IPS DF 4.7 (cell line): Measurements from ENCODE around the gene MYO1E.
"Not testable (repeated sequence)": the region's sequence is repeated elsewhere in the genome, so short reads cannot be mapped to it uniquely, and the experiment has no call there.

Experiments used
- DNase-seq: peaks from one replicate; pipeline ENCODE4 v3.0.0-alpha.2; 2013; ENCODE audit warnings: low spot score; ENCODE audit errors: extremely low read depth

The MYO1E gene

DNA sequence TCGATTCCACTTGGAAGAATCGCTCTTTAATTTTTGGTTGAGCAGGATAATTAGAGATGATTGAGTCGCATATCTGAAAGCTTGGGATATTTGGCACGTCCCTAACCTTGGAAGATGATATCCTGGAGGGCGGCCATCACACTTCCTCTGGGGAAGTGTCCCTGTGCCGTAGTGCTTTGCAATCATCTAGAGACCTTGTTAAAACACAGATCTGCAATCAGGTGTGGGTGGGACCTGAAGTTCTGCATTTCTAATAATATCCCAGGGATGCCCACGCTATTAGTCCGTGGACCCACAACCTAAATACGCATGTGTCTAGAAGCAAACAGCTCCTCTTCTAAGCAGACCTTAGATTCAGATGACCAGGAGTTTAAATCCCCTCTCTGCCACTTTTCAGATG is 20.5 kb downstream of the MYO1E start:
- DNase-seq = no peak

DNA sequence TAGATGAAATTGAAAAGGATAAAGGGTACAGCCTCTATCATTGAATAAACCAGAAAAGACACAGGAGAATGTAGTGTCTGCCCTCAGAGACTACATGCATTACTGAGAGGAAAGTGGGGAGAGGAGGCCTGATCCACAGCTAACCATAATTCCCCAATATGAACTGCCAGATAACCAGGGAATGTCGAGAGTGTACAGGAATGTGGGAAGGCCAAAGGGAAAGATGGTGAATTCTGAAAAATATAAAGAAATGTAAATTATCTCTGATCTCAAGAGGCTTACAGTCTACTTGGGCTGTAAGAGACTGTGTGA is 22.3 kb downstream of the MYO1E start:
- DNase-seq = no peak

DNA sequence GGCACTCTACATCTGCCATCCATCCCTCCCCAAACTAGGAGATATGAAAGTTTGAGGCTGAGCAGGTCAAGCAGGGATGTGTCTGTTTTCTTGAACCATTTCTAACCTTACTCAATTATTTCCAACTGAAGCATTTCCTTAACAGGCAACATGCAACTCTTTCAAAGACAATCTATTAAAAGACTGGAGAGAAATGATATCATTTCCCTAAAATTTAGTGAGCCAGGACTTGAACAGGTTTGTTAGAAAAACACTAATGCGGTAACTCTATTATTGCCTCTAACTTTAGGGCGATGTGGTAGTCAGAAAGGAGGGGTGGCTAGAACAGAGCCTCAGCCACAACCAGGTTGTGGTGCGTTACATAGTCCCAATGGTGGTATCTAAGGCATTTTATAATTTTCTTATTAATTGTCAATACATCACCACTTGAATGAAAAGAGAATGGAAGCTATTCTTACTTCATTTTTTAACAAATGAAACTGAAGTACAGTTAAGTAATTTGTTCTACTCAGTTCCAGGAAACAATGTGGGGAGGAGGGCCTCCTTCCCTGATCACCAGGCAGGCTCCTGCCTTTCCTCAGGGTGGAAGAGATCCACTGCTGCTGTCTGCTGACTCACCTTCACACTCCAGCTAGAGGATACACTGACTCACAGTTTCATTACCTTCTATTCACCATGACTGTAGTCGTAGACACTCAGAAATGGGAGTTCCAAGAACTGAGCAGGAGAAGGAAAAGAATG is 22.8 kb downstream of the MYO1E start:
- DNase-seq = no peak

DNA sequence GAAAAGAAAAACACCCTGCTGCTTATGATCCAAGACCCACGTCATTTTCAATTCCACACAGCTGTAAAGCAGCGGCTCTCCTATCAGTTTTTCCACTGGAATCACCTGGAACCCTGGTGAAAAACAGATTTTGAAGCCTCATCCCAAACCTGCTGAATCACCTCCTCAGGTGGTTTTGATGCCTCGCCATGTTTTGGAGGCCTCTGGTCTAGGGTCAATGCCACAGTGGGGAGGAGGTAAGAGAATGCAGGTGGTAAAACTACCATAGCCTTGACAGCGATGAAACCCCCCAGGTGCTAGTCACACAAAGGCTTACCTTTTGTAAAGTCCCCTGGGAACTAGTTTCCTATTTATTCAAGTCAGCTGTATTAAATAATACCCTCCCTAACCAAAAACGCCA is 24.8 kb downstream of the MYO1E start:
- DNase-seq = no peak

DNA sequence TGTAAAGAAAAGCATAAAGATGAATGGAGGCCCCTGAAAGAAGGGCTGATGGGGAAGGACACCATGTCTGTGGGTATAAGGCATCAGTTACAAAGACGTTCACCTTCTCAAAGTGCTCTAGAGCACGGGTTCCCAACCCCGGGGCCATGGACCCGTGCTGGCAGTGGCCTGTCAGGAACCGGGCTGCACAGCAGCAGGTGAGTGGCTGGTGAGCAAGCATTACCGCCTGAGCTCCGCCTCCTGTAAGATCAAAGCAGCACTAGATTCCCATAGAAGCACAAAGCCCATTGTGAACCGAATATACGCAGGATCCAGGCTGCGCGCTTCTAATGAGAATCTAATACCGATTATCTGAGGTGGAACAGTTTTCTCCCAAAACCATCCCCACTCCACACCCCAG is 25.7 kb downstream of the MYO1E start:
- DNase-seq = no peak

DNA sequence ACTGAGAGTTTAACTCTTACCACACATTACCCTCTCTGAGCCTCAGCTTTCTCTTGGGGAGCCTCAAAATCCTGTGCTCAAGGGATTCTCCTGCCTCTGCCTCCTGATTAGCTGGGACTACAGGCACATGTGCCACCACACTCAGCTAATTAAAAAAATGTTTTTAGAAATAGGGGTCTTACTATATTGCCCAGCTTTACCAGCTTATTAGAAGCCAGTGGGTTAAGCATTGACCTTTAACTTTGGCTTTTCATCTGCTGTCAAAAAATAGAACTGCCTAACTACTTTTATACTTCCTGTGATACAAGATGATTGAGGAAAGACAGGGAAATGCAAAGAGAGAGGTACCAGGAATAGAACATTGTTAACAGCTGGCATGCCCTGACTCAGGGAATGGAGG is 27.3 kb downstream of the MYO1E start:
- DNase-seq = no peak

DNA sequence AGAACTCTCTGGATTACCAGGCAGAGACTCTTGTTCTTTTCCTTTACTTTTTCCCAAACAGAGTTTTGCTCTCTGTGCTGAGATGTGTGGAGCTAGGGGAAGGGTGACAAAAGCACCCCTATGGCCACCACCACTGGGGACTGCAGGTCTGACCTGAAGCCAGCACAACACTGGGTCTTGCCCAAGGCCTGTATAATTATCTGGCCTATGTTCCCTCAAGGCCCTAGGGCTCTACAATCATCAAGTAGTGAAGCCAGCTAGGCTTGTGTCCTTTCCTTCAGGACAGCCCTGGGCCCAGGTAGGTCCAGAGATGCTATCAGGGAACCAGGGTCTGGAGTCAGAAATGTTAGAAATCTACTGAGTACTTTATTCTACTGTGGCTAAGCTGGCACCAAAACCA is 28.4 kb downstream of the MYO1E start:
- no peak for DNase-seq

DNA sequence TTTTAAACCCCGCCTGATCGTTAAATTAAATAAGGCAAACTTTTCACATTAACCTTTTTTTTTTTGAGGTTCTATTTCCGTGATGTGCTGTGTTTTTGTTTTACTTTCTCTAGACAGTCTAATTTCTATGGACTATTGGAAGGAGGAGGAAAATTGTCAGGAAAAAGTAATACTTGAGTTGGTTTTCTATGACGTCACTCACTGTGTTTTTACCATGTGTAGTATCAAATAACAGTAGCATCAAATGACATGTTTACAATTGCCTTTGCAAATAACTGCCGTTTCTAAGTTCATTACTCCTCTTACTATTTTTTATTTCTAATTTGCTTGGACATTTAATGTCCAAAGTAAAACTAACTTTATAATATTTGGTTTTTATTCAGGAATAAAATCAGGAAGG is 32.3 kb downstream of the MYO1E start:
- no peak for DNase-seq

DNA sequence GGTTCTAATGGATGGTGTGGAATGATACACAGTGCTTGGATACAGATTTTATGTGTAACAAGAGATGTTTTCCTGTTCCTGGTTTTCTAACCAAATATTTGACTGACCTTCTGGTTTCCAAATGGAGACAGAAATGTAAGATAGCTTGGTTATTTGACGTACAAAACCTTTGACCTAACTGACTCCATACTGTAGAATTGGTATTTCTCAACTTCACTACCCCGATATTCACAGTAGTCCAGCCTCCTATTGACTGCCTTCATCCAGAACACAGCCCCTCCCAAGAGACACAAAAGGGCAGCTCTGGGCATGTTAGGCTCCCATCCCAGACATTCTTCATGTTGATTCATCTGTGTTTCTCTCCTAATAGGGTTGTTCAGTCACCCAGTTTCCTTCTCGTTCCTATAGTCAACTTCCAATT is 33.4 kb downstream of the MYO1E start:
- no peak for DNase-seq

DNA sequence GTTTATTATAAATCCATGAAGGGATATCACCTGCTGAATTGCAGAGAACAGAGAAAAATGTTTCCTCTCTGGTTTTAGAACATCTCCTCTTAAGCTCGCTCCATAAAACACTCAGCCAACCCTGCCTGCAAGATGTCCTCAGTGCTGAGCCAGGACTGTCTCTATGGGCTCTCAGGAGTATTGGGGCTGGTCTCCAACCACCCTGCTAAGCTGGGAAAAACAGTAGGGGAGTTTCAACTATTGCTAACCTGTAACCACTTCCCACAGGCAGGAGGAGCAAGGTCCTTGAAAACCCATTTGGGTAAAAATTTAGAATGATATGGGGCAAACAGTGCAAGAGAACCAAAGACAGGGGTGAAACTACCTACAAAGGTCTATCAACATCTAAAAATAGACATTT is 34.3 kb downstream of the MYO1E start:
- DNase-seq = no peak

DNA sequence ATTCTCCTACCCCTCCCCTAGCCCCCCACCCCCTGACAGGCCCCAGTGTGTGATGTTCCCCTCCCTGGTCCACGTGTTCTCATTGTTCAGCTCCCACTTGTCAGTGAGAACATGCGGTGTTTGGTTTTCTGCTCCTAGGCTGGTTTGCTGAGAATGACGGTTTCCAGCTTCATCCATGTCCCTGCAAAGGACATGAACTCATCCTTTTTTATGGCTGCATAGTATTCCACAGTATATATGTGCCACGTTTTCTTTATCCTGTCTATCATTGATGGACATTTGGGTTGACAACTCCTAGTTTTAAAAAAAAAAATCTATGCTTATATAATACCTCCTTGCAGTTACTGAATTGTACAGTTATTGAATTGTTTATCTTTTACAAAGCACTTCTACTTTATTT is 35.9 kb downstream of the MYO1E start:
- DNase-seq = not testable (repeated sequence)

DNA sequence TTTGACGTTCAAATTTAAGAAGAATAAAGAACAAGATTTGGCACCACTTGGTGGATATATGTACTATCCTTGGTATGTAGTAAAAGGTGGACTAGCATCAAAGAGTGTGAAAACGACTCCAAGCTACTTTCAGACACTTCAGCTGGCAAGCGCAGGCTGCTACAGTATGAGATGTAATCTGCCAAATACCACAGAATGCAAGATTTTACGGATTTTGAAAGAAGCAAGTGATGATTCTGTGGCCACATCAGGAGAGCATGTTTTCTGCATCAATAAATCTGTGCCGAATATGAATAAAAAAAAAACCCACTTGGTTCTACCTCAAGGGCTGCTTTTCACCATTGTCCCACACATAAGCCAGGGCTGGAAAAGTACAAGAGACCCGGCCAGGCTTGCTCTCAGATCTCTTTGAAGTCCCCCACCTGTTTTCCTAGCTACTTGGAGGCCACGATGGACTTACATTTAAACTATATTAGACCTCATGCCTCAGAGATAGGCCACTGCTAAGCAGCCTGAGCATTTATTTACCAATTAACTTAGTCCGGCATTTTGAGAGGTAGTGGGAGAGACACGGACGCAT is 37.4 kb downstream of the MYO1E start:
- no peak for DNase-seq

DNA sequence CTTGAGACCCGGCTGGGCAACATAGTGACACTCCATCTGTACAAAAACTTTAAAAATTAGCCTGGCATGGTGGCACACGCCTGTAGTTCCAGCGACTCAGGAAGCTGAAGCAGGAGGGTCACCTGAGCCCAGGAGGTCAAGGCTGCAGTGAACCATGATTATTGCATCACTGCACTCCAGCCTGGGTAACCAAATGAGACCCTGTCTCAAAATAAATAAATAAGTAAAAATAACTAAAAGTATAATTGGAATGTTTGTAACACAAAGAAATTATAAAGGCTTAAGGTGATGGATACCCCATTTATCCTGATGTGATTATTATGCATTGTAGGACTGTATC is 38.6 kb downstream of the MYO1E start:
- no peak for DNase-seq

DNA sequence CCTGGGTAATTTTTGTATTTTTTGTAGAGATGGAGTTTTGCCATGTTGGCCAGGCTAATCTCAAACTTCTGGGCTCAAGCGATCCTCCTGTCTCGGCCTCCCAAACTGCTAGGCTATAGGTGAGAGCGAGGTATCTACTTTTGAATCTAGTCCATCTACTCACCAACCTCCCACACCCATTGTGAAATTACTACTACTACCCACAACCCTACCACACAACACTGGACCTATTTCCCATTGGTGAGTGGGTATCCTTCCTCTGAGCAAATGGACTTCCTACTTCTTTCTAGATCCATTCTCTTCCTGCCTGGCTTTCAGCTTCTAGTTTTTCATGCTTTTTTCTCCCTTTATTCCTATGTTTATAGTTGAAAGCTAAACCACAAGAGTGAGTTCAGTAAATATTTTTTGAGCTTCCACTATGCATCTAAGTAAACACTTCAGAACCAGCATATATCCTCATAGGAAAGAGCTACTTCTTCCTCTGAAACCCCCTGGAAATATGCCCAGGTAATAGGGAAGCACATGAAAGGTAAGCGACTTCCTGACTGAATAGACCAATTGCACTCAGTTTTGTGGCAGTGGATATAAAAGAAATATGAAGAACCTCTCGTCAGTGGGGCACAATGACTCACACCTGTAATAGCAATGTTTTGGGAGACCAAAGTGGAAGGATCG is 39.1 kb downstream of the MYO1E start:
- no peak for DNase-seq

DNA sequence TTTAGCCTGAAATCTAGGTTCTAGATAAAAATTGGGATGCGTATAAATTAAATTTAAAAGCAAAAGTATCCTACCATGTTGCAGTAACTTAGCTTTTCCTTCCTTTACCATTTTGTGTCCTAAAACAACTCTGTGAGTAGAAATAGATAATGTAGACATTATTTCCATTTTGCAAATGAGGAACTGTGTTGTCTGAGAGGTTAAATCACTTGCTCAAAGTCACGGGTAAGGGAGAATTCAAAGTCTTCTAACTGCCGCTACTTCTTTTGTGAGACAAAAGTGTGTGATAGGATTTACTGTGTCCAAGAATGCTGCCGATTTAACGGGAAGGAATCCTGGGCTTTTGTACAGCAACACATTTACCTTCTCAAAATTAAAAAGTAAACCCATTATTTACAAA is 40.7 kb downstream of the MYO1E start:
- no peak for DNase-seq

DNA sequence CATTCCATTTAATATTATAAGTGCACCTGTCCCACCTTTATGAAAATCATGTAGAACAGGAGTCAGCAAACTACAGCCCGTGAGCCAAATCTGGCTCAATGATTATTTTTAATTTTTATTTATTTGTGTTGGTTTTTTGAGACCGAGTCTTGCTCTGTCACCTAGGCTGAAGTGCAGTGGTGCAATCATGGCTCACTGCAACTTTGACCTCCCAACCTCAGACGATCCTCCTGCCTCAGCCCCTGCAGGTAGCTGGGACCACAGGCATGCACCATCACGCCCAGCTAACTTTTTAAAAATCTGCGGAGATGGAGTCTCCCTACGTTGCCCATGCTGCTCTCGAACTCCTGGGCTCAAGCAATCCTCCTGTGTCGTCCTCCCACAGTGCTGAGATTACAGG is 42.0 kb downstream of the MYO1E start:
- no peak for DNase-seq

DNA sequence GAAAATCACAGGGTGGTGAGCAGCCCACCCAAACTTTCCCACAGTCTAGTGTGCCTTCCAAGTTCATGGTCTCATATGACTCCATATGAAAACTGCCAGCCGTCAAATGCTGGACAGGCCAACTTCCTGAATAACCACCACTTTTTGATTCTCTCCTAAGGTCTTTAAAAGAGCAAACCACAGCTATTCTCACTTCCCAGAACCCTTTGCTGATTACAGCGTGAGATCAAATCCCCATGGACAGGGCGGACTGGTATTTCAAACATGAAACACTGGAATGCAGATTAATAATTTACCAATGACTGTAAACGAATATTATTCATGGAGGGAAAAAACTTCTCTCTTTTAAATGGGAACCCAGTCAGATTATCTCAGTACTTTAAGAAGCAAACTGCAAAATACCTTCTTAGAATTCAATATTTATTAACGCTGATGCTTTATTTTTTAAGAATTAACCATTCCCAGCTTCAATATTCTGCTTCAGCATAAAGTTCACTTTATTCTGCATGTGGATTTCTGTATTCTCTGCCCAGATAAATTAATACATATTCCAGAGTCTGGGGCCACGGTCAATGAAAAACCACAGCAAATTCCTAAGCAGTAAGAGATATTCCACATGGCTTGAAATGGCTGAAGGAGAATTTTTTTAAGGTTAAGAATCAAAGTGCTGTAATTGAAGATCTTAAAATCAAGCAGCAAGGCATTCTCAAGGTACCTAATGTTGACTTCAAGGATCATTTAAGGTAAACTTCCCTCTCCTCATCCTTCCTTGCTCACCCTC is 42.9 kb downstream of the MYO1E start:
- no peak for DNase-seq

DNA sequence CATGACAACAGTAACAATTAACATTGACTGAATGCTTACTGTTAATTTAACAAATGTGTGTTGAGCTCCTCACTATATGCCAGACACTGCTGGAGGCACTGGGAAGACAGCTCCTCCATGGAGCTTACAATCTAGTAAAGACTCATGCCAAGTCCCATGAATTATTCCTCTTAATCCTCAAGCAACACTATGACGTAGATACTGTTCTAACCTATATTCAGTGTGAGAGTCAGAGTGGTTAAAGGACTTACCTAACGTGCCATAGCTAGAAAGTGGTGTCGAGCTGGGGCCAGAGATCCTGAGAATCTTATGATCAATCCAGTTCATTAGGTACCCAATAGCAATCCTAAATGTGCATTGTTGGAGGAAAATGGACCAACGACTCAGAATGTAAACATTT is 43.6 kb downstream of the MYO1E start:
- DNase-seq = no peak

DNA sequence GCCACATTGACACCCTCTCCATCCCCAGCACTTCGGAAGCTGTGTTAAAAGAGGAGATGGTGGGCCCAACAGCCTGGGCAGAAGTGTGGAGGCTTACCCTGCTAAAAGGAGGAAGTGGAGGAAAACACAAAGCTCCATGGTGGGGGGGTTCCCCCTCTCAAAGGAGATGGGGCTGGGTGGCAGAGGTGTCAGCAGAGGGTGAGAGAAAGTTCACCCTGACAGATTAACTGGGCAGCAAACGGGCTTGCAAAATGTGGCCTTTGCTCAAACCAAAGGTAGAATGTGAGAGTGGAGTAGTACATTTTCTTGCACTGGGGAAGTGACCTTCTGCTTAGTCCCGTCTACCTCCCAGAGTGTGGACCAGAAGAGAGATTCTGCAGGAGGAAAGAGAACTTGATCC is 44.7 kb downstream of the MYO1E start:
- no peak for DNase-seq

DNA sequence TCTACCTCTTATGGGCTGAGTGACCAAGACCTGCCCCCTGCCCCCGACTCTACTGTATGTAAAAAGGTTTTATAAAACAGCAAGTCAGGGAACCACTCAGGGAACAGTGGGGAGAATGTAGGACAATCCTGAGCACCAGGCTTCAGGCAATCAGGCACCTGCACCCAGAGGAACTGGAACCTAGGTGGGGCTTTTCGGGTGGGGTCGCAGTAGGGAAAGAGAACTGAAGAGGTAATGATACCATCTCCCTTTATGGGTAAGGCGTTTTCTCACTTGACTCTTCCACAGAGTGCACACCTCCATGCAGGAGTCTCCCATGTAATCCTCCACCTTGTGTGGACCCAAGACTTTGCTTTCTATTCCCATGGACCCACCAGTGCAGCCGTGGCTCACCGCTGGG is 45.8 kb downstream of the MYO1E start:
- no peak for DNase-seq

DNA sequence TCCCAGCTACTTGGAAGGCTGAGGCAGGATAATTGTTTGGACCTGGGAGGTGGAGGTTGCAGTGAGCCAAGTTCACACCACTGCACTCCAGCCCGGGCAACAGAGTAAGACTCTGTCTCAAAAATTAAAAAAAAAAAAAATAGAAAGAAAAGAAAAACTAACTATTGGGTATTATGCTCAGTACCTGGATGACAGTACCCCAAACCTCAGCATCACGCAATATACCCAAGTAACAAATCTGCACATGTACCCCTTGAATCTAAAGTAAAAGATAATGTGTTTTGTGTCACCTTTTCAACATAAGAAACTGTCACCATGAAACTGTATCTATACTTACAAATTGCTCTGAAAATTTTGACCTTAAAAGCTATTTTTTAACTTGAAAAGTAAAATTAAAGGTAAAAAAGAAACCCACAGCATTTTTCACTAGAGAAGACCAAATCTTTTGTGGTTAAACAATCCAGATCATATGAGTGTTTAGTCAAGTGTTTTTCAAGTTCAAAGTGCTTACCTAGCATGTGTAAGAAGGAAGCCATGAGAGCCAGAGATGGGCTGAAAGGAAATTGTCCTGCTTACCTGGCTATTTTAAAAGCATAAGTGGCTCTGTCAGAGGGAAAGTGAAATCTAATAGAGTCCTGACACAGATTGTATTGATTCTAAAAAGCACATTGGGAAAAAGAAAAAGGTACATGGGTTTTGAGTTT is 50.5 kb downstream of the MYO1E start:
- no peak for DNase-seq
